ENCODE data around the gene FAM83E. TPM values are rescaled to one million over a fixed set of nuclear protein-coding genes. Genes with fewer than 3 reads are reported as not detected.

Gene FAM83E
- total RNA-seq, 2 donors from 2014 or later: 0.32 TPM; not detected in 1

DNA sequence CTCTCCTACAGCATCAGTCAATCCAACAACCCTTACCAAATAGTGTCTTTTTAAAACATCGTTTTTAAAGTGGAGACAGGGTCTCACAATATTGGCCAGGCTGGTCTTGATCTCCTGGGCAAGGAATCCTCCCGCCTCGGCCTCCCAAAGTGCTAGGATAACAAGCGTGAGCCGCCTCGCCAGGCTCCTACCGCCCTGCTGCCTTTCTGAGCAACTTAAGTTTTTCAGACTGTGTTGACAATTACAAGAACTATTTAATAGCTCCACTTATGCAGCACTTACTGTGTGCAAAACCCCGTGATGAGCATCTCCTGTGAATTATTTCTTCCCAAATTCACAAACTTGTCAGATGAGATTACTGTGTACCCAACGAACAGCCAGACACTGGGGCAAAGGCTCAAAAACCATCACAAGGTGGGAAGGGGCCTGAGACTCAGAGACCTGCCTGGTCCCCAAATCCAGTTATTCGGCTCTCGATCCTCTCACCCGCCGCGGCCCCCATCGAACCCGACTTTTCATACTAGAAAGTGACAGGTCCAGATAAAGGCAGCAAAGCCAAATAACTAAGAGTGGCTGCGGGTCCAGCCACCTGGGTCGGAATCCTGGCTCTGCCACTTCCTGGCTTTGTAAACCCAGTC is 3.5 kb upstream of the FAM83E start:
- intact Hi-C loops (cut with DNase I): no loop called here
- no peak for DNase-seq
- ATAC-seq: no peak

- ATAC-seq (no peak), DNase-seq (no peak)
- intact Hi-C loops (cut with DNase I): no loop called here
Measured at GRCh38 chr19:48617146-48617937, 2.5 kb upstream of the FAM83E start.

GRCh38 chr19:48616491-48617056 is 1.7 kb upstream of the FAM83E start:
- DNase-seq (no peak), ATAC-seq (no peak)
- intact Hi-C loops (cut with DNase I): no loop called here

DNA sequence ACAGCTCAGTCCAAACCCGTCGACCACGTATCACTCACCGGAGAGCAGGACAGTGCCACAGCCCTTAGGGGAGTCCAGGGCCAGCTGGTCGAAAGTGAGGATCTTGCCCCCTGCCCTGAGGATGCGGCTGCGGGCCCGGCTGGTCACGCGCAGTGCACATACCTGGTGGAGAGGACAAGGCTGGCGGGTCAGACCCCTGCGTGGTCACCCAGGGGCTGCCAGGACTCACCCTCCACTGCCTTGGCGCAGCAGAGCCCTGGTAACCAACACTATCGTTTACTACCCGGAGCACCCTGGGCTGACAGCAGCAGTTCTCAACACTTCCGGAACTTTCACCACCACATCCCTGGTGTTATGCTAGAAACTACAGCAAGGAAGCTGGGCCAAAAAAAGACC is 1.2 kb upstream of the FAM83E start:
- intact Hi-C loops (cut with DNase I): no loop called here
- no peak for ATAC-seq
- no peak for DNase-seq

GRCh38 chr19:48615231-48616040 is 560 bp upstream of the FAM83E start:
- ATAC-seq (no peak), DNase-seq (no peak)
- intact Hi-C loops (cut with DNase I): no loop called here

GRCh38 chr19:48613852-48614435 is 932 bp downstream of the FAM83E start:
- intact Hi-C loops (cut with DNase I): no loop called here
- DNase-seq: no peak
- ATAC-seq: peak in 1 of 2 donors; percentile 31

DNA sequence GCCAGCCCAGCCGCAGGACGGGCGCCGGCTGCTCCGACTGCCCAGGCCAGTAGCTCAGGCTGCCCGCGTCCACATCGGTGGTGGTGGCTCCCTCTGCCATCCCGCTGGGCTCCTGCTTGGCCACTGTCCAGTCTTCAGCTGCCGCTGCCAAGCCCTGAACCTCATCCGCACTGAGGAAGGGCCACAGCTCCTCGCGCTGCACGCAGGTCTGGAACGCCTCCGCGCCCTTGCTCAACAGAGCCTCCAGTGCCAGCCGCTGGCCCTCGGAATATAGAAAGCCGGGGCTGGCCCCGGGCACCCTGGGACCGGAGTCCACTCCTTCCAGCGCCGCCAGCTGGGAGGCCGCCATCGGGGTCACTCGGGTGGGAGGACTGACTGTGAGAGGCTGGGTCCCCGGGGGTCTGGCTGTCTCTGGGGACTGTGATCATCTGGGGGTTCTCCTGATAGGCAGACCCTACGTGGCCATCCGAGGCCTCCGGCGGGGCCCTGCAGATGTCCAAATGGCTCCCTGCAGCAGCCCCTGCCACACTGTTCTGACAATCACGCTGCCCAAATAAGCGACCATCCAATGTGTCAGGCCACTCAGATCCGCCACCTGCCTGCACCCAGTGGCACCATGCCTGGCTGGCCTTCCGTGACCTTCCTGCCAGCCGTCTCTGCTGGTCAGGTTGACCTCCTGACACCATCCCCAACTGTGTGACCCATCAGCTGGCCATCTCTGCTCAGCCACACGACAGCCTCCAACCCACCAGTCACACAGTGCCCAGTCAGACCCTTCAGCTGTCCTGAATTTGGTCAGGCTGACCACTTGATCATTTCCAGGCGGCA is 1.6 kb downstream of the FAM83E start:
- DNase-seq (no peak), ATAC-seq (peak; percentile 6 to 17)
- intact Hi-C loops (cut with DNase I): no loop called here

GRCh38 chr19:48611872-48612271 is 3.0 kb downstream of the FAM83E start:
- intact Hi-C loops (cut with DNase I): no loop called here
- ATAC-seq: no peak

DNA sequence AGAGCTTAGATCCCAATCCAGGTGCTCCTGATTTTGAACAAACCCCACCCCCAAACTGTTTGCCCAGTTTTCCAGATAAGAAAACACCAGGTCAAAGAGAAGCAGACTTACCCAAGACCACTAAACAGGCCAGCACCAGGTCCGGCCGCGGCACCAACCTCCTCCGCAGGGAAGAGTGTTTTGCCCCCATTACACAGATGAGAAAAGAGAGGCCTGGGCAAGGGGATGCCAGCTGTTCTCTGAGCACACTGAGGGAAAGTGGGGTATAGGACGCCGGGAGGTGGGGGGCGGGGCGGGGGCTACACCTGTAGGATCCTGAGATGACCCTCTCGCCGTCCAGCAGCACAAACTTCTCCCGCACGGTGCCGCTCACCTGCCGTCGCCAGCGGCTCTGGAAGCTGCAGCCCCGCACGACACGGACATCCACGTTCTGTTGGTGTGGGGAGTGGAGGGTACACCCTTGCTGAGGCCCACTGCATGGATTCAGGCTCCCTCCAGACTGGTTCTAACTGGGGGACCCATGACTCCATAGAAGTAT is 5.2 kb downstream of the FAM83E start:
- intact Hi-C loops (cut with DNase I): no loop called here
- ATAC-seq: no peak
- DNase-seq: no peak

More at GRCh38 chr19:48611872-48612271, 3.0 kb downstream of the FAM83E start:
- DNase-seq: no peak

GRCh38 chr19:48608798-48609263 is 6.0 kb downstream of the FAM83E start:
- ATAC-seq: peak in 1 of 2 donors; percentile 40
- intact Hi-C loops (cut with DNase I): no loop called here
- no peak for DNase-seq

DNA sequence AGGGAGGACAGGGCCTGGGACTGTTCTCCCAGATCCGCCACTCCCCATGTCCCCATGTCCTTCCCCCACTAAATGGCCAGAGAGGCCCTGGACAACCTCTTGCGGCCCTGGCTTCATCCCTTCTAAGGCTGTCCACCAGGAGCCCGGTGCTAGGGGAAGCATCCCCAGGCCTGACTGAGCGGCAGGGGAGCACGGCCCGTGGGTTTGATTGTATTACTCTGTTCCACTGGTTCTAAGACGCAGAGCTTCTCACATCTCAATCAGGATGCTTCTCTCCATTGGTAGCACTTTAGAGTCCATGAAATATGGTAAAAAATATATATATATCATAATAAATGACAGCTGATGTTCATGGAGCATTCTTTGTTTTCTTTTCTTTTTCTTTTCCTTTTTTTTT is 7.5 kb downstream of the FAM83E start:
- intact Hi-C loops (cut with DNase I): no loop called here
- DNase-seq (no peak), ATAC-seq (no peak)

DNA sequence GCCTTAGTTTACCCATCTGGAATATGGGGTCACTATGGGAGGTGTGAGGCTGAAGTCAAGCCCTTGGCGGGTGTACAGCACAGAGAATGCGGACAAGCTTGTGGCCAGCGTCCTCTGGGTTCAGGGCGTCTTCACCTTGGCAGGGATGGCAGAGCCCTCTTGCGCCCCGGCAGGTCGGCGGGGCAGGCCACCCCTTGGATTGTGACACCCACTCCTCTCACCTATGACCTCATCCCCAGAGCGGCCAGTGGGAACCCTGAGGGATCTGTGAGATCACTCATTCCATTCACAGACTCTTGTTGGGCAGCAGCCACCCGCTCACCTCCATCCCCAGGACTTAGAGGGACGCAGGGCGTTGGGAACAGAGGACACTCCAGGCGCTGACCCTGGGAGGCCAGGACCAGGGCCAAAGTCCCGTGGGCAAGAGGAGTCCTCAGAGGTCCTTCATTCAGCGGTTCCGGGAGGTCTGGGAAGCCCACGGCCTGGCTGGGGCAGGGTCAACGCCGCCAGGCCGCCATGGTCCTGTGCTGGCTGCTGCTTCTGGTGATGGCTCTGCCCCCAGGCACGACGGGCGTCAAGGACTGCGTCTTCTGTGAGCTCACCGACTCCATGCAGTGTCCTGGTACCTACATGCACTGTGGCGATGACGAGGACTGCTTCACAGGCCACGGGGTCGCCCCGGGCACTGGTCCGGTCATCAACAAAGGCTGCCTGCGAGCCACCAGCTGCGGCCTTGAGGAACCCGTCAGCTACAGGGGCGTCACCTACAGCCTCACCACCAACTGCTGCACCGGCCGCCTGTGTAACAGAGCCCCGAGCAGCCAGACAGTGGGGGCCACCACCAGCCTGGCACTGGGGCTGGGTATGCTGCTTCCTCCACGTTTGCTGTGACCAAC is 8.2 kb downstream of the FAM83E start, which contains the start of gene SPACA4:
Gene SPACA4, plus strand, starts transcription at position 280 of the 896 bp plus-strand sequence. Its CDS starts 237 bp downstream, at position 517.
- intact Hi-C loops (cut with DNase I): no loop called here
- no peak for ATAC-seq
- DNase-seq: no peak

DNA sequence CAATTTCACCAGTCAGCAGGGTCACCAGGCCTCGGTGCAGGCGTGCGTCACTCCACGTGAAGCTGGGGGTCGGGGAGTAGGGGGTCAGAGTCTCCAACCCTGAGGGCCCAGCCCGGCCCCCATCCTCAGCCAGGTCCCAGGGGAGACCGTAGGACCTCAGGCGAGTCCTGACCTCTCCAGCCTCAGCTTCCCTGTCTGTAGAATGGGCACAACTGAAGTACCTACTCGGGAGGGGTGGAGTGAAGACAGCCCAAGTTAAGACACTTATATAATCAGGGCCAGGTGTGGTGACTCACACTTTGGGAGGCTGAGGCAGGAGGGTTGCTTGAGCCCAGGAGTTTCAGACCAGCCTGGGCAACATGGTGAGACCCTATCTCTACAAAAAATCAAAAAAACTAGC is 11.0 kb downstream of the FAM83E start:
- DNase-seq: no peak
- no peak for ATAC-seq
- intact Hi-C loops (cut with DNase I): no loop called here

- DNase-seq: no peak
- intact Hi-C loops (cut with DNase I): no loop called here
- ATAC-seq: no peak
Measured at GRCh38 chr19:48603449-48603848, 11.4 kb downstream of the FAM83E start.

- DNase-seq (no peak), ATAC-seq (no peak)
- intact Hi-C loops (cut with DNase I): no loop called here
Measured at GRCh38 chr19:48603001-48603400, 11.9 kb downstream of the FAM83E start.

- DNase-seq (no peak), ATAC-seq (no peak)
- intact Hi-C loops (cut with DNase I): no loop called here
Measured at GRCh38 chr19:48600679-48601417, 14.0 kb downstream of the FAM83E start.

Measured in left cardiac atrium (tissue), 4 donors.